Stimulated activated CD4-positive, alpha-beta T cell treated with anti-CD3 and anti-CD28 coated beads, Interleukin-1b, Interleukin-23, amount 100 ng/mL, for 48 hours (primary cell): ENCODE results near the gene MAGEB2.
"Not testable (repeated sequence)": the region's sequence is repeated elsewhere in the genome, so short reads cannot be mapped to it uniquely, and the experiment has no call there.

Experiments
- DNase-seq: peaks from one replicate; pipeline ENCODE4 v3.0.0-alpha.2; 2020

The MAGEB2 gene, protein sequence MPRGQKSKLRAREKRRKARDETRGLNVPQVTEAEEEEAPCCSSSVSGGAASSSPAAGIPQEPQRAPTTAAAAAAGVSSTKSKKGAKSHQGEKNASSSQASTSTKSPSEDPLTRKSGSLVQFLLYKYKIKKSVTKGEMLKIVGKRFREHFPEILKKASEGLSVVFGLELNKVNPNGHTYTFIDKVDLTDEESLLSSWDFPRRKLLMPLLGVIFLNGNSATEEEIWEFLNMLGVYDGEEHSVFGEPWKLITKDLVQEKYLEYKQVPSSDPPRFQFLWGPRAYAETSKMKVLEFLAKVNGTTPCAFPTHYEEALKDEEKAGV

DNA sequence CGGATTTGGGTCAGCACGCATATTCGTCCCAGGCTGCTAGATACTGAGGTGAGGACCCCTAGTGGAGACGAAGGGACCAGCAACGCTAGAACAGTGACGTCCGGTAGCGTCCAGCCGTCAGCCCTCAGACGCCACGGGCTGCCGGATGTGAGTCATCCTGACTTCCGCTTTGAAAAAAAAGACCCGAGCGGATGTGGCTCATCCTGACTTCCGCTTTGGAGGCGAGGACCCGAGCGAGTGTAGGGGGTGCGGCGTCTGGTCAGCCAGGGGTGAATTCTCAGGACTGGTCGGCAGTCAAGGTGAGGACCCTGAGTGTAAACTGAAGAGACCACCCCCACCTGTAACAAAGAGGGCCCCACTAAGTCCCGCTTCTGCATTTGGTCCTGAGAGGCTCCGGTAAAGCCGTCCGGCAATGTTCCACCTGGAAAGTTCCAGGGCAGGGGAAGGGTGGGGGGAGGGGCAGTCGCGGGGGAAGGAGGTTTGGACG lies at the start of gene MAGEB2:
Gene MAGEB2, plus strand, starts transcription at position 207 of the 487 bp plus-strand sequence. CDS start 3,018 bp downstream, outside the sequence.
- no peak for DNase-seq

DNA sequence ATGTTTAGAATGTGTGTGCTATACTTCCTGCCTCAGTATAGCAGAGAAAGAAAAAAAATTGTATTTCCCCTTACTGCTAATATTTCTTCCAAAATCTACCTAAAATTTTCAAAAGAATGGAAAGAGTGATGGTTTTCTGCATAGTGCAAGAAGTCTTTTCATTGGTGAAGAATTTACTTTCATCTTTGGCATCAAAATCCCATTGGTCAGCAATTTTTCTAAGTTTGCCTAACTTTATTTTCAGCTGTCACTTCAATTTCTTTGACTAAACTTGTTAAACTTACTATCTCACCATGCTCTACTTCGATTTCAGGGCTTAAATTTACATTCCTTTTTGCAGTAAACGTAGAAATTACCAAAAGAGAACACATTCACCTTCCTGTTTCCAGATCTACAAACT lies 44.5 kb upstream of the MAGEB2 start:
- DNase-seq: no peak

DNA sequence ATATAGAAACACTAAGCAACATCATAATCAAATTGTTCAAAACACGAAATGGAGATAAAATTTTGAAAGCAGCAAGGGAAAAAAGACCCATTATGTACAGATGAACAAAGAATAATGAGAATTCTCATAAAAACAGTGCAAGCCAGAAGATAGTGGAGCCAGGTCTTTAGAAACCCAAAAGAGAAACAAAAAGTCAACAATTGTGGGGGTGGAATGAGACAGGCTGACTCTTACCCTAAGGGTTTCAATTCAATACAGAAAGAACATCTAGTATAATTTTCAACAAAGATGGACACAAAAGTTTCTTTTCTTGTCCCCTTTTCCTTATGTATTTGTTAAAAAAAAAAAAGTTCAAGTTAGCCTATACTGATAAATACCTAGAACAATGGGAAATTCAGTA lies 34.0 kb upstream of the MAGEB2 start:
- no peak for DNase-seq

DNA sequence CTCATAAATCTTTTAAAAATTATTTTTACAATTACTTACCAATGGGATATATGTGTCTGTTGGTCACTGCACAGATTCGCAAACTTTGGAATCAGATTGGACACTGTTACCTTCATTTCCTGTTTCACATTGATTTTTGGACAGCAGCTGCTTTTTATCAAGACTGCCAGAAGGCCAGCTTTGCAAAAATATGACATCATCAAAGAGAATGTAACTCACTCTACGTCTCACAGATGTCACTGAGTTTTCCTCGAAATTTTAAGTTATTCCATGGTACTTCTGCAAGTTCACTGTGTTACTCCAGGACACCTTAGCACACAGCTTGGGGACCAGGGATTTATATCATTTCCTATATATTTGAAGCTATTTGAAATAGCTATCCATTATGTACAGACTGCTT lies 31.8 kb upstream of the MAGEB2 start:
- DNase-seq: no peak

DNA sequence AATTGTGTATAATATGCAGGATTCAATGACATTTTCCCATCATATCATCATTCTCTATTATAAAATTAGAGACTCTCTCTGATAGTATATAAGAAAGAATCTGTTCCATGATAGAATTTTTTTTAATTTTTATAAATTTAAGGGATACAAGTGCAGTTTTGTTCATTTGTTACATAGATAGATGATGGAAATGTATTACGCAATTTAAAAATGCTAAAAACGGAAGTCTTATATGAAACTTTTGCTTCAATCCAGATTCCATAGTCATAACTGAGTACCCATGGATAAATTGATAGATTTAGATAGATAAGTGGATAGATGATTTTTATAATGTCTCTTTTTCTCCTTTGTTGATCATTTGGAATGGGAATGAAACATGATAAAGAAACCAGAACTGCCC lies 24.9 kb upstream of the MAGEB2 start:
- DNase-seq: no peak

DNA sequence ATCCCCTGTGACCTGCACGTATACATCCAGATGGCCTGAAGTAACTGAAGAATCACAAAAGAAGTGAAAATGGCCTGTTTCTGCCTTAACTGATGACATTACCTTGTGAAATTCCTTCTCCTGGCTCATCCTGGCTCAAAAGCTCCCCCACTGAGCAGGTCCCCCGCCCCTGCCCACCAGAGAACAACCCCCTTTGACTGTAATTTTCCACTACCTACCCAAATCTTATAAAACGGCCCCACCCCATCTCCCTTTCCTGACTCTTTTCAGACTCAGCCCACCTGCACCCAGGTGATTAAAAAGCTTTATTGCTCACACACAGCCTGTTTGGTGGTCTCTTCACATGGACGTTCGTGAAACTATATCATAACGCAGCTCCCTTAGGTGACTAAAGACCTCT lies 21.5 kb upstream of the MAGEB2 start:
- DNase-seq: not testable (repeated sequence)

DNA sequence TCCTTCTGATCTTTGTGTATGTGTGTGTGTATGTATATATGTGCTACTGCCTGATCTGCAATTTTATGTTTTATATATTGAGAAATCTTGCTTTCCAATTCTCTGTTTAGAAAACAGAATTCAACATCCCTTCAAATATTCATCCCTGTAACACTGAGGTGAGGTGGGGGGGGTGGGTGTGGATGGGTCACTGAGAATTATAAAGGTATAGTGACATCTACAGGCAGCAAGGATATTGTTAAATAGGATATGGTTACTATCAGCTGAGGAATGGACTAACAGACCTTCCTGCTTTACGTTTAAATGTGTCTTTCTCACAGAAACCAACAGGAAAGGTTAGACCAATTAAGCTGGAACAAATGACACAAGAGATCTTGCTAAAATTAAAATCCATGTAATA lies 19.0 kb upstream of the MAGEB2 start:
- DNase-seq: no peak

DNA sequence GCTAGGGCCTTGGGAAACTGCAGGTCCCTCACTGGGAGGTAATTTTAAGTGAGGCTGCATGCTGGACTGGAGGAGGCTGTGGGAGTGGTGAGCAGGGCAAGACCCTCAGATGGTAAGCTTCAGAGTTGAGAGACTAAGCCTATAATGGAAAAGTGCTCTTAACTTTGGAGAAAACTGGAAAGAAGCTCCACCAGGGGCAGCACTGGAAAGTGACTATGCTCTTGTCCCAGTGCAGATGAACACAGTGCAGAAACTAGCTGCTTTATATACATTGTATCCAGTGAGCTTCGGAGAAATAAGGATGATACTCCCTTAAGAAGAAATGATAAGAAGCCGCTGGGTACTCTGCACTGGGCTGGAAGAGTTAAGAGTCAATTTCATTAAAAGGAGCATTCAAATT lies 3.2 kb upstream of the MAGEB2 start:
- DNase-seq: no peak

DNA sequence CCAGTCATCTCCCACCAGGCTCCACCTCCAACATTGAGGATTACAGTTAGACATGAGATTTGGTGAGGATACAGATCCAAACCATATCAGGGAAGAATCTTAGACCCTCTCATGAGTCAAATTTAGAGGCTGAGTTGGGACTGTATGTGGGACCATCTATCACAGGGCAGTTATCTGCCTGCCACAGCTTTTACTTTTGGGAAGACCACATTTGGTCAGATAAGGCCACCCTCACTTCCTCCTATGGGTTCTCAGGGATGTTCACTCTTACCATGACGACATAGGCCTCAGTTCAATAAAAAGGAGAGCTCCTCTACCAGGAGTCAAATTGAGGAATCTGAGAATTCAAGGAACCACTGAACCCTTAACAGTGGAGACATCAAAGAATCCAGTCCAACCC lies 2.1 kb downstream of the MAGEB2 start:
- DNase-seq: no peak

DNA sequence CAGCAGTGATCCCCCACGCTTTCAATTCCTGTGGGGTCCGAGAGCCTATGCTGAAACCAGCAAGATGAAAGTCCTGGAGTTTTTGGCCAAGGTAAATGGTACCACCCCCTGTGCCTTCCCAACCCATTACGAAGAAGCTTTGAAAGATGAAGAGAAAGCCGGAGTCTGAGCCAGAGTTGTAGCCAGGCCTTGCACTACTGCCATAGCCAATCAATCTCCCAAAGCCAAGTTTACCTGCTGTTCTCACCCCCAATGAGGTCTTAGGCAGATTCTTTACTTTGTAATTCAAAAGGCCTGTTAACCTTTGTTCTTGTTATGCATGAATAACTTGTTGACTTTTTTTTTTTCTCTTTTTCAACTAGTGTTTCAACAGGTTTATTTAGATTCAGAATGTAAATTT lies 4.0 kb downstream of the MAGEB2 start:
- DNase-seq: no peak

DNA sequence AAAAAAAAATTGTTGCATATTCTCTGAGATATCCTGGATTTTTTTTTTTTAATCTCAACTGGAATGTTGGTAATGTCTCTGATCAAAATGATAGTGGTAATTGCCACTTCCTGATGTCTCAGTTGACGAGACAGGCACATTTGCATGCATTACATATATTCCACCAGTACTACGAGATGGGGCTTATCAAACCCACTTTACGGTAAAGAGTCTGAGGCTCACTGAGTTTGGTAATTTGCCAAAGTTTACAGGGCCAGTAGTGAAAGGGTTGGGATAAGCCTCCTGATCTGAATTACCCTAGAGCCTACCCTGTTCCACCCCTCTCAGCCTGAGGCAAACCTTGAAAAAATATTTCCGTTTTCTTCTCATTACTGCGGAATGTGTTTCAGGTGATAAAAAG lies 5.3 kb downstream of the MAGEB2 start:
- DNase-seq: no peak

DNA sequence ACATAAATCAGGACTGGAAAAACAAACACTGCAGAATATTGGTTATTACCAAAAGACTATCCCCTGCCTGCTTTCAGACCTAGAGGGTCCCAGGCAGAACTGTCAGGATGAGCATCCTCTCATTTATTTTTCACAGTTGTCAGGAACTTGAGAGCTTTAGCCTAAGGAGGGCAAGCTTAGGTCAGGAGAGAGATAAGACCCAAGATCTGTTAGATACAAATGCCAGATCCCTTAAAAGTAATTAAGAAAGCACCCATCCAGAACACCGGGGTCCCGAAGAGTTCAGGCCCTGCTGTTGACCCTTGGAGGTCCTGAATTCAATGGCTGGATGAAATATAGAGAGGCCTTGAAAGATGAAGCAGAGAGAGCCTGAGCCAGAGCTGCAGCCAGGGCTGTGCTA lies 9.2 kb downstream of the MAGEB2 start:
- DNase-seq: no peak

DNA sequence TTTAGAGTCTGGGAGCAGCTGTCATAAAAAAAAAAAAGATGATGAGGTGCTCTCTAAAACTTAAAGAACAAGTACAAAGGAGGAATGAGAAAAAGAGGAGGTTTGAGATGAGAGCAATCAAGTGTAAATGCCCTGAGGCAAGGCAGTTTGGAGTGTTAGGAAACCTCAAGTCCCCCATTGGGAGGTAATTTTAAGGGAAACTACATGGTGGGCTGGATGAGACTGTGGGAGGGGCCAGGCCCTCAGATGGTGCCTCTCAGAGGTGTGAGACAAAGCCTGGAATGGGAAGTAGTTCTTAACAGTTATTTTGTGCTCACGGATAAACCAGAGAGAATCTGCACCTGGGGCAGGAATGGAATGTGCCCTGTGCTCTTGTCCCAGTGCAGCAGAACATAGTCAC lies 13.2 kb downstream of the MAGEB2 start:
- no peak for DNase-seq

DNA sequence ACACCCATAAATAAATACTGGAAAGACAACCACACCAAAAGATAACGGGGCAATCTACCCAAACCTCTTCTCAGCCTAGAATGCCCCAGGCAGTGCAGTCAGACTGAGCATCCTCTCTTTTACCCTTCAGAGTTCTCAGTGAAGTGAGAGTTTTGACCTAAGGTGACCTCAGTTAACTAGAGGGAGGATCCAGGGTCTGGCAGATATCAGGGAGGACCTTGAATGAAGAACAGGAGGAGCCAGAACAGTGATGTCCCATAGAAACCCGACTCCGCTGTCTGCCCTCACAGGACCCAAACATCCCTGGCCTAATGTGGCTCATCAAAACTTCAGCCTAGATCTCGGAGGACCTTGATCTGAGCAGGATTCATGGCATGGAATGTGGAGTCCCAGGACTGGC lies 15.0 kb downstream of the MAGEB2 start, which contains the start of gene MAGEB3:
Gene MAGEB3, plus strand, starts transcription at position 263 of the 400 bp plus-strand sequence. CDS start 5,268 bp downstream, outside the sequence.
- no peak for DNase-seq

DNA sequence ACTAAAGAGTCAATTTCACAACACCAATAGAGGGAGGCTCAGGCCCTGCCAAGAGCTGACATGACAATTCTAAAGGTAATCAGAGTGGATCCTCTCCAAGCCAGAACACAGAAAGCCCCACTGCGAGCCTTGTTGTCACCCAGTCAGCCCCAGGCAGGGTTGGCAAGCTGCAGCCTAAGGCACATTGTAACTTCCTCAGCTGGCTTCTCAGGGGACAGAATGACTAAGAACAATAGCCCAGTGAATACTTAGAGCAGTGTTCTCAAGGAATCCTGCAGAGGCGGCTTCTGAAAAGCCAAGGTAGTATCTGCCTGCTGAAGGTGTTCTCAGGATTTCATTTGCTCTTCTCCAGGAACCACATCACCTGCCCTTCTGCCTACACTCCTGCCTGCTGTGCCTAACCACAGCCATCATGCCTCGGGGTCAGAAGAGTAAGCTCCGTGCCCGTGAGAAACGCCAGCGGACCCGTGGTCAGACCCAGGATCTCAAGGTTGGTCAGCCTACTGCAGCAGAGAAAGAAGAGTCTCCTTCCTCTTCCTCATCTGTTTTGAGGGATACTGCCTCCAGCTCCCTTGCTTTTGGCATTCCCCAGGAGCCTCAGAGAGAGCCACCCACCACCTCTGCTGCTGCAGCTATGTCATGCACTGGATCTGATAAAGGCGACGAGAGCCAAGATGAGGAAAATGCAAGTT lies 26.5 kb downstream of the MAGEB2 start, which contains the start of gene MAGEB4:
Gene MAGEB4, plus strand, starts transcription at position 277 of the 692 bp plus-strand sequence. Its CDS starts 136 bp downstream, at position 413.
- DNase-seq: no peak

DNA sequence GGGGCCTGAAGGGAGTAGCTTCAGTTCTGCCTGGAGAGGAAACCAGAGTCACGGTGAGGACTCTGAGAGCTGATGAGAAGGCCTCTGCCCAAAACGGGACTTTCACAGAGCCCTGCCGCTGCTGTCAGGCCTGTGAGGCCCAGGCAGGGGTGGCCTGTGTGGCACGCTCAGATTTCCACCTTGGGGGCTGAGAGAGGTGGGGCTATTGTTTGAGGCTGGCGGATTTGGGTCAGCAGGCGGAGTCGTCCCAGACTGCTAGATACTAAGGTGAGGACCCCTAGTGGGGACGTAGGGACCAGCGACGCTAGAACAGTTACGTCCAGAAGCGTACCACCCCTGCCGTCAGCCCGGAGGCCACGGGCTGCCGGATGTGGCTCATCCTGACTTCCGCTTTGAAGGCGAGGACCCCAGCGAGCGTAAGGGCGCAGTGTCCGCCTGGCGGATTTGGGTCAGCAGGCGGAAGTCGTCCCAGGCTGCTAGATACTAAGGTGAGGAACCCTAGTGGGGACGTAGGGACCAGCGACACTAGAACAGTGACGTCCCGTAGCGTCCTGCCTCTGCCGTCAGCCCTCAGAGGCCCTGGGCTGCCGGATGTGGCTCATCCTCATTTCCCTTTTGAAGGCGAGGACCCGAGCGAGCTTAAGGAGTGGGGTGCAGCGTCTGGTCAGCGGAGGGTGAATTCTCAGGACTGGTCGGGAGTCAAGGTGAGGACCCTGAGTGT lies 31.6 kb downstream of the MAGEB2 start, which contains the start of gene MAGEB1:
Gene MAGEB1, plus strand, starts transcription at position 378 of the 721 bp plus-strand sequence. CDS start 3,348 bp downstream, outside the sequence.
- DNase-seq: no peak

DNA sequence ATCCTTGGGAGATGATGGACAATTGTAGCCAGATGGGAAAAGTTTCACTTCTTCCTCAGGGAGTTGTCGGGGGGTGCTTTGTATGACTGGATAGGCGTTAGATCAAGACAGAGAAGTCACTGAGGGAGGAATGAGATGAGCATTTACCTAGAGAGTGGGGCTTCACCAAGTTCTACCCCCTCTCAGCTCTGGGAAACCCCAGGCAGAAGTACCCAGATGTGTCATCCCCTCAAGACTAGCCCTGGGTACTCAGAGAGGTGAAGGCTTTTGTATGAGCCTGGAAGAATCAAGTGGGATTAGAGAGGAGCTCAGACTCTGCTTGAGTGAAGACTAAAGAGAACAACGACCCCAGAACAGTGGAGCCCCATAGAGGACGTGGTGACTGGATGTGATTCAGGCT lies 33.5 kb downstream of the MAGEB2 start:
- DNase-seq: no peak

DNA sequence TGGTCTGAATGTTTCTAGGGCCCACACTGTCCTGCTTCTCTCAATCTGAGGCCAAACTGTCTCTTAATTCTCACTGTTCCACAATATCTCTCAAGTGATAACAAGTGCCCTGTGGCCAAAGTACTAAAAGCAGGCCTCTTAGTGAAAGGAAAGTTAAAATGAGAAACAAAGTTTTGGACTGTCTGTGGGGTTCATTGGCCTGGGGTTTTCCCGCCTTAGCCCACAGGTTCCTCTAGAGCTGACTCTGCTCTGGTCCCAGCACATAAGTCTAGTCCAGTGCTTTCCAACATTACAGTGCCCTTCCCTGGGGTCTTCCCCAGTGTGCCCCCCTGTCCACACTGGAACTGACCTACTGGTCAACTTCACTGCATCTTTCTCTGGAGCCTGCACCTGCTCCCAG lies 37.9 kb downstream of the MAGEB2 start:
- no peak for DNase-seq

DNA sequence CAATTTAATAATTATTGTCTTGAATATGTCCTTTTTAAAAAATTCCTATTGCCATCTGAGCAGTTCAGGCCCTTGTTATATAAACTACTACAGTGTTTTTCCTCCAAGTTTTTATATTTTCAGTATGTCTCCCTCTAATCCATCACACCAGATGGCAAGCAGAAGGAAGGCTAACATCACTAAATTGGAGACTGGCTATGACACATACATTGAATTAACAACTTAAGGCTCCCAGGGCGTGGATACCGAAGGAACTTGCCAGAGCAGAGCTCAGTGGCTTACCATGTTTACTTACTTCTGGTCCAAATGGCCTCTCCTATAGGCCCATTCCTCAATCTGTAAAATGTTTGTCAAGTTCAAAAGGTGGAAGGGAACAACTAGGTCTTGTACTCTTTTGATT lies 44.6 kb downstream of the MAGEB2 start:
- no peak for DNase-seq

DNA sequence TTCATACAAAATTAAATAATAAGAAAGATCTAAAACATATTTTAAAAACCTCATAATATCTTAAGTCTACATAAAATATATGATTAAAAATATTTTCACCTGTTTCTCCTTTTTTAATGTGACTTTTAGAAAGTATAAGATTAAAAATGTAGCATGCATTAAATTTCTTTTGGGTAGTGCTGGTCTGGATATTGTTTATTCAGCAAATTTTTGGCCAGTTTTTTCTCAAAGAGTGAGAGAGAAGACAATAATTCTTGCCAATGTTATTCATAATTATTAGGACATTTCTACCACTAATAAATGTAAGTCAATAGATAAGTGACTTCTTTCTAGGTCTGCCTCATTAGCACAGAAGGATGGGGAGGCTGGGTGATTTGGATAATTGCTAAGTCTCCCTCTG lies 45.6 kb downstream of the MAGEB2 start:
- DNase-seq: no peak

DNA sequence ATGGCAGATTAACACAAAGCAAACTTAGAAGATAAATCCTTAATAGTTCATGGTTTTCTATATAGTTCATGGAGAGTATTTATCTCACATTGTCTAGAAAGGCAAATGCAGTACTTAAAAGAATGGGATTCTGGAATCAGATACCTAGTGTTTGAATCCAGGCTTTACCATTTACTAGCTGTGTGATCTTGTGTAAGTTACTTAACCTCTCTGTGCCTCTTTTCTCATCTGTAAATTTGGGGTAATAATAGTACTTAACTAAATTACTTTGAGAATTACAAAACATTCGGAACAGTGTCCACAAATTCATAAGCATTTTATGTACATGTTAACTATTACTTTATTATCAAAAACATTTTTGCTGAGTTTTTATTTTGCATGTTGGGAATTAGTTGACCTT lies 47.4 kb downstream of the MAGEB2 start:
- DNase-seq: no peak
